ENCODE measurements around the gene C19orf47. TPM values are rescaled to one million over a fixed set of nuclear protein-coding genes. Genes with fewer than 3 reads are reported as not detected.

Gene C19orf47
- total RNA-seq, 1 donor from 2014 or later = 15.7 TPM

Small RNA genes lying within 50 kb of the gene (microRNA-seq; reads per million reads assigned to microRNA genes)
- gene MIR641 (ENCODE audit: borderline number of aligned reads) = 7.5 reads per million, percentile 9 among the genes with 10 or more reads in this experiment
- gene MIR6796 (ENCODE audit: borderline number of aligned reads) = not detected

Other genes with a start within 250 kb of the C19orf47 start
- 17.4 TPM for gene MAP3K10, start 157.0 kb downstream of the C19orf47 start, total RNA-seq
- not detected for gene TTC9B, start 130.0 kb downstream of the C19orf47 start, total RNA-seq
- not detected for gene CCNP, start 121.7 kb downstream of the C19orf47 start, total RNA-seq
- gene AKT2, start 63.1 kb downstream of the C19orf47 start, total RNA-seq = 102 TPM
- gene PLD3, start 298 bp upstream of the C19orf47 start, total RNA-seq = 355 TPM
- gene HIPK4, start 41.8 kb upstream of the C19orf47 start, total RNA-seq = 0.21 TPM
- 51.5 TPM for gene PRX, start 65.0 kb upstream of the C19orf47 start, total RNA-seq
- 17.6 TPM for gene SERTAD1, start 77.6 kb upstream of the C19orf47 start, total RNA-seq
- 30.7 TPM for gene SERTAD3, start 95.9 kb upstream of the C19orf47 start, total RNA-seq
- gene BLVRB, start 117.3 kb upstream of the C19orf47 start, total RNA-seq = 123 TPM
- 0.53 TPM for gene SPTBN4, start 118.6 kb upstream of the C19orf47 start, total RNA-seq
- 91.2 TPM for gene SHKBP1, start 228.5 kb upstream of the C19orf47 start, total RNA-seq